OCI-LY1 (cell line): ENCODE data around the gene PXT1.

Source experiments
- H2AFZ ChIP-seq: fragments of 200-600 bp; sonication (generic), shearing (Covaris generic); 2 replicates; pipeline ENCODE4 v1.6.0; 2014; ENCODE audit warnings: antibody characterized with exemption, mild to moderate bottlenecking, low read length
- H3F3A ChIP-seq: fragments of 200-600 bp; sonication (generic), shearing (Covaris generic); 2 replicates; pipeline ENCODE4 v1.6.0; 2014; ENCODE audit warnings: mild to moderate bottlenecking, antibody characterized with exemption, low read length, moderate library complexity; ENCODE audit not compliant: insufficient read depth
- H3K27ac ChIP-seq: fragments of 200-600 bp; sonication (generic); 2 replicates; pipeline ENCODE4 v1.5.1; 2014; ENCODE audit warnings: low read length, mixed run types, mild to moderate bottlenecking, low read depth; ENCODE audit not compliant: poor library complexity, severe bottlenecking
- H3K27me3 ChIP-seq: fragments of 200-600 bp; sonication (generic); 2 replicates; pipeline ENCODE4 v1.6.0; 2014; ENCODE audit warnings: antibody characterized with exemption, mild to moderate bottlenecking, low read length, moderate library complexity; ENCODE audit not compliant: insufficient read depth
- H3K36me3 ChIP-seq: fragments of 200-600 bp; sonication (generic); 2 replicates; pipeline ENCODE4 v1.6.1; 2014; ENCODE audit warnings: mild to moderate bottlenecking, antibody characterized with exemption, low read length, moderate library complexity, mixed read lengths; ENCODE audit not compliant: insufficient read depth
- H3K4me1 ChIP-seq: fragments of 200-600 bp; sonication (generic); 2 replicates; pipeline ENCODE4 v1.5.1; 2014; ENCODE audit warnings: mild to moderate bottlenecking, low read length, moderate library complexity; ENCODE audit not compliant: insufficient read depth, severe bottlenecking
- H3K4me2 ChIP-seq: fragments of 200-600 bp; sonication (generic), shearing (Covaris generic); 2 replicates; pipeline ENCODE4 v1.6.1; 2014; ENCODE audit warnings: low read length
- H3K4me3 ChIP-seq: fragments of 200-600 bp; sonication (generic); 2 replicates; pipeline ENCODE4 v1.5.1; 2014; ENCODE audit warnings: low read length, low read depth, mild to moderate bottlenecking, mixed read lengths; ENCODE audit not compliant: poor library complexity, severe bottlenecking
- H3K79me2 ChIP-seq: fragments of 200-600 bp; shearing (Covaris generic); 2 replicates; pipeline ENCODE4 v1.6.1; 2016; ENCODE audit warnings: mixed run types, low read length, mixed read lengths; ENCODE audit not compliant: insufficient read depth
- H3K9ac ChIP-seq: fragments of 200-600 bp; sonication (generic), shearing (Covaris generic); 2 replicates; pipeline ENCODE4 v1.6.1; 2014; ENCODE audit warnings: mild to moderate bottlenecking, low read length, mixed read lengths
- H3K9me2 ChIP-seq: fragments of 200-600 bp; sonication (generic), shearing (Covaris generic); 2 replicates; pipeline ENCODE4 v1.6.1; 2014; ENCODE audit warnings: low read depth, mild to moderate bottlenecking, low read length, mixed read lengths
- H3K9me3 ChIP-seq: fragments of 200-600 bp; shearing (Covaris generic); 2 replicates; pipeline ENCODE4 v1.6.1; 2014; ENCODE audit warnings: low read length, mixed read lengths
- H4K20me1 ChIP-seq: fragments of 200-600 bp; sonication (generic), shearing (Covaris generic); 2 replicates; pipeline ENCODE4 v1.6.0; 2016; ENCODE audit warnings: mild to moderate bottlenecking, low read length; ENCODE audit not compliant: insufficient read depth
- CTCF ChIP-seq: fragments of 200-600 bp; sonication (generic), shearing (Covaris generic); IDR thresholded peaks from 2 replicates; pipeline ENCODE4 v1.5.1; 2017; ENCODE audit warnings: mild to moderate bottlenecking, antibody characterized with exemption, low read length, moderate library complexity, mixed read lengths
- EZH2 ChIP-seq: fragments of 200-600 bp; sonication (generic), shearing (Covaris generic); IDR thresholded peaks from 2 replicates; pipeline ENCODE4 v1.8.0; 2017; ENCODE audit warnings: borderline replicate concordance, mixed run types, mild to moderate bottlenecking, antibody characterized with exemption, low read length, moderate library complexity, mixed read lengths

Gene PXT1

GRCh38 chr6:36469946-36470345 lies 27.3 kb upstream of the PXT1 start:
- Histone ChIP-seq H3K27me3 (no peaks in the 10 kb centered on the region), H2AFZ (no peak overlapping the region), H3K9me3 (no peaks in the 10 kb centered on the region), H3K79me2 (peaks cover 46% of the 10 kb centered on the region), H3K4me3 (no peak overlapping the region), H3K36me3 (peaks cover 42% of the 10 kb centered on the region), H3K4me1 (peaks cover 14% of the 10 kb centered on the region), H3F3A (no peaks in the 10 kb centered on the region), H3K9me2 (no peaks in the 10 kb centered on the region), H3K9ac (no peak overlapping the region), H4K20me1 (no peaks in the 10 kb centered on the region), H3K4me2 (no peak overlapping the region), H3K27ac (no peak overlapping the region)
- TF ChIP-seq EZH2 (no peak), CTCF (no peak)

GRCh38 chr6:36469148-36469661 lies 26.6 kb upstream of the PXT1 start:
- no peaks in the 10 kb centered on the region for H3K9me3 ChIP-seq
- no peak overlapping the region for H2AFZ ChIP-seq
- H3K27ac ChIP-seq = peak overlapping the region; percentile 23
- no peaks in the 10 kb centered on the region for H3F3A ChIP-seq
- H3K27me3 ChIP-seq = no peaks in the 10 kb centered on the region
- no peaks in the 10 kb centered on the region for H4K20me1 ChIP-seq
- peak overlapping the region; percentile 35; the same call in 1 of the 2 replicates for H3K4me2 ChIP-seq
- H3K36me3 ChIP-seq = peaks cover 35% of the 10 kb centered on the region
- no peak overlapping the region for H3K4me3 ChIP-seq
- peak; percentile 12; the same call in 1 of the 2 replicates for TF ChIP-seq CTCF
- TF ChIP-seq EZH2 = no peak
- H3K79me2 ChIP-seq = peaks cover 52% of the 10 kb centered on the region
- peaks cover 14% of the 10 kb centered on the region for H3K4me1 ChIP-seq
- no peaks in the 10 kb centered on the region for H3K9me2 ChIP-seq
- no peak overlapping the region for H3K9ac ChIP-seq

- Histone ChIP-seq H3F3A (no peaks in the 10 kb centered on the region), H3K4me2 (no peak overlapping the region), H2AFZ (no peak overlapping the region), H3K9me2 (no peaks in the 10 kb centered on the region), H3K27me3 (no peaks in the 10 kb centered on the region), H3K79me2 (peaks cover 67% of the 10 kb centered on the region), H3K9me3 (no peaks in the 10 kb centered on the region), H3K36me3 (peaks cover 33% of the 10 kb centered on the region), H3K4me3 (no peak overlapping the region), H3K9ac (no peak overlapping the region), H3K27ac (no peak overlapping the region), H4K20me1 (no peaks in the 10 kb centered on the region), H3K4me1 (peaks cover 14% of the 10 kb centered on the region)
- TF ChIP-seq CTCF = no peak
- TF ChIP-seq EZH2 = no peak
These were observed 25.0 kb upstream of the PXT1 start for GRCh38 chr6:36467625-36468024.
